ENCODE results near the gene CD44.
"Not testable (repeated sequence)": the region's sequence is repeated elsewhere in the genome, so short reads cannot be mapped to it uniquely, and the experiment has no call there.

Gene CD44

DNA sequence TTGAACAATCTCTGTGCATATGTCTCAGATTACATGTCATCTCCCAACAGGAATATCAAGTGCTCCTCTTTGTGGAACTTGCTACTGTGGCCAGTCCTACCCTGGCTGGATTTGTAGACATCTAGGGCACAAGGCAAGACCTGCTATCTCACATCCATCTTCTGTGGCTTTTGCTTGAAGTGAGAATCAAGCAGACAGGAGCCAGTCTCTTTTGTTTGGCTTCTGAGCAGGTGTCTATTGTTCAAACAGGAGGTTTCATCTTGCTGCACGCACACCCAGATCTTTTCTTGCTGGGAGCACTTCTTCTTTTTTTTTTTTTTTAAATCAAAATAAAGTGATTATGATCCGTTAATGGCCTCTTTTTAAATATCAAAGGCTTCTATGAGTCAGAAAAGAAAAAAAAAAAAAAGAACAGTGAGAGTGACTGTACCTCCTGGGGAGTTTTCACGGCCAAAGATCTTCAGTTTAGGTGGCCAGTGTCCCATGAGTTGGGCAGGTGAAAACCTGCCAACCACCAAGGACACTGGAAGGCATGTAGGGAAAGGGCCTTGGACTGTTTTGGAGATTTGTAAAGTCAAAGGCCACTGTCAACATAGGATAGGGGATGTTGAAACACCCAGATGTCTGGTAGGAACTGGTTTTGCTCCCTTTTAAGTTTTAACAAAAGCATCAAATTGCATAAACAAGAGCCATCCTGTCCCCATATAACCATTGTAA is 78.1 kb downstream of the CD44 start:
- DNase-seq, result no peak

DNA sequence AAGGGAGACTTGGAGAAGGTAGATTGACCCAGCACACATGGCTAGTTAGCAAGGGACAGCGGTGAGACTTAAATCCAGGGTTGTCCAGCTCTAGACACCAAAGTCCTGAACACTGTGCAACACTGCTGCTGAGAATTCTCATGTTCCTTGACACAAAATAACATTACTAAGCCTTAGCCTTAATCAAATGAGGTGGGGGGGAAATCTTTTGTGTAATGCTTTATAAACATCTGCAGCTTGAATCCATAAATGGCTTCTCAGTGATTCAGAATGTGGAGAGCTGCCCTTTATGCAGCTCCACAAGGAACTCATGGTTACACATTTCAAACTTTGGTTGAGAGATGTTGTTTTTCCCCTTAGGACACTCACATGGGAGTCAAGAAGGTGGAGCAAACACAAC is 80.0 kb downstream of the CD44 start:
- DNase-seq, result no peak

- no peak for DNase-seq
Observed at GRCh38 chr11:35223371-35223796, 84.4 kb downstream of the CD44 start.

GRCh38 chr11:35223991-35224390 is 85.0 kb downstream of the CD44 start:
- no peak for DNase-seq

GRCh38 chr11:35225946-35226520 is 87.1 kb downstream of the CD44 start:
- no peak for DNase-seq

DNA sequence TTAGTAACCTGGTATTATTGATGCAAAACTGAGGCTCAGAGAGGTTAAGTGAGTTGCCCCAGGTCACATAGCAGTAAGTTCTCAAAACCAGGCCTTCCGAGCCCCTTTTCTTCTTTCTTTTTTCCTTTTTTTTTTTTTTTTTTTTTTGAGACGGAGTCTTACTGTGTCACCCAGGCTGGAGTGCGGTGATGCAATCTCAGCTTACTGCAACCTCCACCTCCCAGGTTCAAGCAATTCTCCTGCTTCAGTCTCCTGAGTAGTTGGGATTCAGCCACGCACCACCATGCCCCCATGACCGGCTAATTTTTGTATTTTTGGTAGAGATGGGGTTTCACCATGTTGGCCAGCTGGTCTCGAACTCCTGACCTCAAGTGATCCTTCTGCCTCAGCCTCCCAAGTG is 87.8 kb downstream of the CD44 start:
- not testable (repeated sequence) for DNase-seq

DNA sequence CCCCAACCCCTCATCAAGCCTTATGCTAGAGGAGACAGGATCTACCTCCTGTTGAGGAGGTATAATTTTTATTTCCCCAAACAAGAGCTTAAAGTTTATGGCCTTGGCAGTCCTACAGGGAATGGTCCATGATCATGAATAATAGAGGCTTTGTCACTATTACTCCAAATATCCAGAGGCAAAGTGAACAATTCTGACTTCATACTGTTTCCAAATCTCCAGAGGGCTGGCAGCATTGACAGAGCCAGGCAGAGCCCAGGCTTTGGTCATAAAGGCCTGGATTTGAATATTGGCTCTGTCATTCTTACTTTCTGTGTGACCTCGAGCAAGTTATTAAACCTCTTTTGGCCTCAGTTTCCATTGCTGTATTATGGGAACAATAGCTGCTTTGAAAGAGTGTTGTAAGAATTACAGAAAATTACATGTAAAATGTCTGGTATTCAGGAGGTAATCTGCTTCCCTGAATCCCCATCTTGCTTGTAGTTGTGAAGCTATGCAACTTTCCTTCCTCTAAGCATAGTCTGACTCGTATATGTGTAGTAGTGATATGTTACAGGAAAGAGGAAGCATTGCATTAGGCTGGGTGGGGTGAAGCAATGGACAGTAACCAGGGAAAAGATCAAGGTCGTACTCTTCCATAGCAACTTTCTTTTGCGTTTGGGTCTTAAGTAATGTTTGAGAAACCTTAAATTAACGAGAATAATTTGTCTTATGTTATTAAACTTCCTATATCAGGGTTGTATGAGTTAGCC is 88.8 kb downstream of the CD44 start:
- peak; percentile 24 for DNase-seq

DNA sequence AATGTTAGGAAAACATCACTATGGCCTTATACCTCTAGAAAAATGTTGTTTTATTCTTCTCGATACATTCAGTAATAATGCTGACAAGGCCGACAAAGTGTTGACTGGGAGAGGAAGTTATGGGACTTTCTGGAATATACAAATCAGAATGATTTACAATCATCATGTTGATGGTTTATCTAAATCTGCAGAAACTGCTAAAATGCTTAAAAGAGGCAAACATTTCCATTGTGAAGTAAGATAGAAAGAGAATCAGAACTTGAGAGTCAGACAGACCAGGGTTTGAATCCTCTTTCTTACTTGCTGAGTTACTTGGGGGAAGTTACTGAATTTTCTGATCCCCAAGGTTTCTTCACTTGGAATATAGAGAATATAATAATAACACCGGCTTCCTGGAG is 89.4 kb downstream of the CD44 start:
- no peak for DNase-seq

- DNase-seq, result no peak
Observed at GRCh38 chr11:35230388-35230787, 91.4 kb downstream of the CD44 start.

DNA sequence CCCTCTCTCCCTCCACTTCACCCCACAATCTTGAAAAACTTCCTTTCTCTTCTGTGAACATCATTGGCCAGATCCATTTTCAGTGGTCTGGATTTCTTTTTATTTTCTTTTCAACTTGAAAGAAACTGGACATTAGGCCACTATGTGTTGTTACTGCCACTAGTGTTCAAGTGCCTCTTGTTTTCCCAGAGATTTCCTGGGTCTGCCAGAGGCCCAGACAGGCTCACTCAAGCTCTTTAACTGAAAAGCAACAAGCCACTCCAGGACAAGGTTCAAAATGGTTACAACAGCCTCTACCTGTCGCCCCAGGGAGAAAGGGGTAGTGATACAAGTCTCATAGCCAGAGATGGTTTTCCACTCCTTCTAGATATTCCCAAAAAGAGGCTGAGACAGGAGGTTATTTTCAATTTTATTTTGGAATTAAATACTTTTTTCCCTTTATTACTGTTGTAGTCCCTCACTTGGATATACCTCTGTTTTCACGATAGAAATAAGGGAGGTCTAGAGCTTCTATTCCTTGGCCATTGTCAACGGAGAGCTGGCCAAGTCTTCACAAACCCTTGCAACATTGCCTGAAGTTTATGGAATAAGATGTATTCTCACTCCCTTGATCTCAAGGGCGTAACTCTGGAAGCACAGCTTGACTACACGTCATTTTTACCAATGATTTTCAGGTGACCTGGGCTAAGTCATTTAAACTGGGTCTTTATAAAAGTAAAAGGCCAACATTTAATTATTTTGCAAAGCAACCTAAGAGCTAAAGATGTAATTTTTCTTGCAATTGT is 92.3 kb downstream of the CD44 start:
- no peak for DNase-seq

DNA sequence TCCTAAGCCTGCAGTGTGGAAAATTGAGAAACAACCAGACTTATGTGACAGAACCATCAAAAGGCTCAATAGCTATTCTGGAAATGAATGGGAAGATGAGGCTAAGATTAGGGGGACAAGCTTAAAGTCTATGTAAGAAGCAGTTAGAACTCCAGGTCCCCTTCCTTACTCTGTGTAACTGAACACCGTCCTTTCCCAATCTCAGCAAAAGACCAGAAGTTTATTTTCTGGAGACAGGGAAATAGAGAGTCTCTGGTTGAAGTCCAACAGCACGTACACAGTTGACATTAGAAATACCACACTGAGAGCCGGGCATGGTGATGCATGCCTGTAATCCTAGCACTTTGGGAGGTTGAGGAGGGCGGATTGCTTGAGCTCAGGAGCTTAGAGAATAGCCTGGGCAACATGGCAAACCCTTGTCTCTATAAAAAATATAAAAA is 93.9 kb downstream of the CD44 start:
- no peak for DNase-seq

DNA sequence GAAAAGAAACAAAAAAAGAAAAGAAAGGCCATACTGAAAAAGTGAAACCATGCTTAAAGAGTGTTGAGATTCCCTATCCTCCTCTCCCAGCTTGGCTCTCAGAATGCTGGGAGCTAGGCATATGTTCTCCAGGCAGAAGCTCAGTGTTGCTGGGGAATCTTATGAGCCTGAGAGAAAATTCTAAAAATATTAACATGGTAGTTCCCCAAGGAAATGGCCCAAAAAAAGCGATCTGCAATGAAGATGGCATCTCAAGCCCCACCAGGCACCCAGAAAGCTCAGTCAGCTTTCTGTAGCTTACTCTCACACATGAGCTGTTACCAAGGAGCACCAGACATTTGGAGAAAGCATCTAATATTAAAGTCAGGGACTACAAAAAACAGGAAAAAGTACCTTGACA is 94.5 kb downstream of the CD44 start:
- no peak for DNase-seq

- no peak for DNase-seq
Observed at GRCh38 chr11:35234460-35235156, 95.6 kb downstream of the CD44 start.

DNA sequence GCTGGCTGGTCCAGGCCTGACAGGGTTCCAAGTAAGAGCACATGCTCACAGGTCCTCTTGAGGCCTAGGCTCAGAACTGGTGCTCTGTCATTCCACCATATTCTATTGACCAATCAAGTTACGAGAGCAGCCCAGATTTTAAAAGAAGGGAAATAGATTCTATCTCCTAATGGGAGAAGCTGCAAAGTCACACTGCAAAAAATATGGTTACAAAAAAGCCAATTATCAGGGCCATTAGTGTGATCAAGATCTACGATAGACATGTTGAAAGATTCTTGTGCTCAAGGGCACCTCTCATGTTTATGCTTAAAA is 96.1 kb downstream of the CD44 start:
- no peak for DNase-seq

DNA sequence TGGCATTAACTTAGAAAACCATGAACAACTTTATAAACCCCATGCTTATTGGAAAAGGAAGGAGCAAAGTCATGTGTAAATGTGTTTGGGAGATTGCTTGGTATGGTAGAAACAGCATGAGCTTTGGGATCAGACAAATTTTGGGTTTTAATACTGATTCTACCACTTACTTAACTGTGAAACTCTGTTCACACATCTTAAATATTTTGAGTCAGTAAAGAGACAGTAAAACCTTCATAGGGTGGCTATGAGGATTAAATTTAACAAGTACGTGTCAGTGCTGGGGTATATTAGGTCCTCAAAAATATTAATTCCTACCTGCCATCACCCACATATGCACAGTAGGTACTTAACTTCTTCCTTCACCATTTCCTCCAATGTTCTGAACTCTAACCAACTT is 96.5 kb downstream of the CD44 start:
- no peak for DNase-seq

GRCh38 chr11:35235936-35236666 is 97.1 kb downstream of the CD44 start:
- no peak for DNase-seq

- DNase-seq, result no peak
Observed at GRCh38 chr11:35236667-35237003, 97.7 kb downstream of the CD44 start.

- DNase-seq, result no peak
Observed at GRCh38 chr11:35237351-35237750, 98.4 kb downstream of the CD44 start.

GRCh38 chr11:35237860-35238715 is 99.1 kb downstream of the CD44 start:
- peak; percentile 32 for DNase-seq

GRCh38 chr11:35238882-35239281 is 99.9 kb downstream of the CD44 start:
- no peak for DNase-seq

- DNase-seq, result no peak
Observed at GRCh38 chr11:35239471-35240075, 100.6 kb downstream of the CD44 start.
